IMR-90 (cell line): ENCODE measurements around the gene ZNF277. TPM values are rescaled to one million over a fixed set of nuclear protein-coding genes. Genes with fewer than 3 reads are reported as not detected.

Source experiments
- ATAC-seq: fragments of 200-7000 bp; cut with Tn5 transposase; 2 replicates; pipeline ENCODE4 v1.9.1; 2020; ENCODE audit warnings: low read depth, mild to moderate bottlenecking, moderate library complexity
- BruUV-seq: library from RNA; stranded (reverse); fragments of 400-500 nt; replicated peaks from 2 replicates; lab custom pipeline; 2021; lab: Mats Ljungman, UMichigan
- CTCF ChIA-PET: fragments of 300-600 bp; formaldehyde crosslinking; extraction: SDS; loops from one replicate; lab custom pipeline; 2021; ENCODE audit warnings: antibody characterized with exemption; lab: Yijun Ruan, JAX
- POLR2A ChIA-PET: fragments of 300-600 bp; sonication (Branson Sonifier 250); formaldehyde crosslinking; loops from one replicate; lab custom pipeline; 2022; ENCODE audit warnings: antibody characterized with exemption; ENCODE audit not compliant: unreplicated experiment; lab: Charles Lee
- DNase-seq: peaks from one replicate; pipeline ENCODE4 v3.0.0; 2013
- H2AFZ ChIP-seq: replicated peaks from 2 replicates; pipeline ENCODE3; 2013; ENCODE audit warnings: low read length, mild to moderate bottlenecking; ENCODE audit not compliant: poor library complexity
- H2AK5ac ChIP-seq: 2 replicates; pipeline ENCODE4 v1.6.1; 2013; ENCODE audit warnings: low read depth, low read length, inconsistent platforms
- H2AK9ac ChIP-seq: replicated peaks from 2 replicates; pipeline ENCODE3; 2013; ENCODE audit warnings: mild to moderate bottlenecking, low read depth, low read length, moderate library complexity; ENCODE audit not compliant: poor library complexity
- H2BK120ac ChIP-seq: 2 replicates; pipeline ENCODE4 v1.6.1; 2013; ENCODE audit warnings: low read depth, low read length, inconsistent platforms
- H2BK15ac ChIP-seq: 3 replicates; pipeline ENCODE4 v1.6.1; 2013; ENCODE audit warnings: low read depth, low read length, inconsistent platforms
- H2BK20ac ChIP-seq: 2 replicates; pipeline ENCODE4 v1.6.1; 2013; ENCODE audit warnings: low read depth, mild to moderate bottlenecking, inconsistent platforms, low read length, moderate library complexity
- H2BK5ac ChIP-seq: 2 replicates; pipeline ENCODE4 v1.6.1; 2013; ENCODE audit warnings: mild to moderate bottlenecking, low read depth, low read length, inconsistent platforms; ENCODE audit not compliant: poor library complexity, severe bottlenecking
- H3K14ac ChIP-seq: replicated peaks from 2 replicates; pipeline ENCODE4 v1.6.1; 2013; ENCODE audit warnings: low read depth, low read length, inconsistent platforms
- H3K18ac ChIP-seq: 2 replicates; pipeline ENCODE4 v1.6.1; 2013; ENCODE audit warnings: low read depth, low read length, control low read depth
- H3K23ac ChIP-seq: 2 replicates; pipeline ENCODE4 v1.6.1; 2013; ENCODE audit warnings: low read depth, low read length, inconsistent platforms
- H3K27ac ChIP-seq: 2 replicates; pipeline ENCODE4 v1.5.1; 2013; ENCODE audit warnings: mild to moderate bottlenecking, control low read depth, low read length; ENCODE audit not compliant: insufficient read depth
- H3K27me3 ChIP-seq: 2 replicates; pipeline ENCODE4 v1.6.1; 2013; ENCODE audit warnings: low read length; ENCODE audit not compliant: control insufficient read depth, insufficient read depth
- H3K36me3 ChIP-seq: 2 replicates; pipeline ENCODE4 v1.6.1; 2013; ENCODE audit warnings: low read length, mixed read lengths; ENCODE audit not compliant: control insufficient read depth, insufficient read depth
- H3K4ac ChIP-seq: 2 replicates; pipeline ENCODE4 v1.6.1; 2013; ENCODE audit warnings: low read depth, low read length, inconsistent platforms
- H3K4me1 ChIP-seq: 2 replicates; pipeline ENCODE4 v1.6.1; 2013; ENCODE audit warnings: low read length, mixed read lengths; ENCODE audit not compliant: control insufficient read depth, insufficient read depth
- H3K4me2 ChIP-seq: 2 replicates; pipeline ENCODE4 v1.6.1; 2013; ENCODE audit warnings: low read depth, mild to moderate bottlenecking, control low read depth, low read length, moderate library complexity
- H3K4me3 ChIP-seq: 2 replicates; pipeline ENCODE4 v1.5.1; 2013; ENCODE audit warnings: low read depth, mild to moderate bottlenecking, control low read depth, low read length, moderate library complexity; ENCODE audit not compliant: insufficient read depth
- H3K56ac ChIP-seq: 2 replicates; pipeline ENCODE4 v1.6.1; 2013; ENCODE audit warnings: low read length, inconsistent platforms; ENCODE audit not compliant: insufficient read depth; ENCODE audit errors: extremely low read depth
- H3K79me1 ChIP-seq, 2 experiments: 2 replicates each; pipeline ENCODE4 v1.6.1; 2013; ENCODE audit warnings: low read length in 2 of 2, inconsistent platforms in 1 of 2, low read depth in 1 of 2
- H3K9ac ChIP-seq: 2 replicates; pipeline ENCODE4 v1.6.1; 2013; ENCODE audit warnings: low read depth, low read length, control low read depth
- H3K9me1 ChIP-seq: 2 replicates; pipeline ENCODE4 v1.6.1; 2013; ENCODE audit warnings: low read length, inconsistent platforms; ENCODE audit not compliant: insufficient read depth
- H3K9me3 ChIP-seq: 2 replicates; pipeline ENCODE4 v1.6.1; 2013; ENCODE audit warnings: low read length; ENCODE audit not compliant: control insufficient read depth, insufficient read depth
- H4K20me1 ChIP-seq: 2 replicates; pipeline ENCODE4 v1.6.1; 2013; ENCODE audit warnings: low read length, inconsistent platforms; ENCODE audit not compliant: insufficient read depth
- H4K5ac ChIP-seq: 2 replicates; pipeline ENCODE4 v1.6.1; 2013; ENCODE audit warnings: mild to moderate bottlenecking, low read depth, low read length, control low read depth
- H4K8ac ChIP-seq, 2 experiments: 2 replicates each; pipeline ENCODE4 v1.6.1; 2013; ENCODE audit warnings: low read depth in 2 of 2, low read length in 2 of 2, control low read depth in 1 of 2, inconsistent platforms in 1 of 2
- H4K91ac ChIP-seq: 2 replicates; pipeline ENCODE4 v1.6.1; 2013; ENCODE audit warnings: low read depth, low read length, inconsistent platforms; ENCODE audit not compliant: insufficient read depth
- BHLHE40 ChIP-seq: fragments of 150-350 bp; IDR thresholded peaks from 2 replicates; pipeline ENCODE4 v1.6.1; 2016; ENCODE audit warnings: mild to moderate bottlenecking, low read depth, low read length
- CEBPB ChIP-seq: IDR thresholded peaks from 2 replicates; pipeline ENCODE4 v1.6.1; 2012; ENCODE audit warnings: low read depth, low read length, improper control_type of control experiment
- CHD1 ChIP-seq: IDR thresholded peaks from 2 replicates; pipeline ENCODE4 v1.6.1; 2012; ENCODE audit warnings: low read depth, low read length, improper control_type of control experiment
- CTCF ChIP-seq: conservative IDR thresholded peaks from 2 replicates; pipeline ENCODE4 v1.5.1; 2012; ENCODE audit warnings: mild to moderate bottlenecking, low read depth, low read length, improper control_type of control experiment
- ELK1 ChIP-seq: fragments of 150-350 bp; IDR thresholded peaks from 2 replicates; pipeline ENCODE4 v1.6.1; 2016; ENCODE audit warnings: low read depth, mild to moderate bottlenecking, low read length, moderate library complexity, borderline replicate concordance
- FOS ChIP-seq: fragments of 150-350 bp; IDR thresholded peaks from 2 replicates; pipeline ENCODE4 v1.6.1; 2016; ENCODE audit warnings: low read depth, low read length
- MAFK ChIP-seq: IDR thresholded peaks from 2 replicates; pipeline ENCODE4 v1.6.1; 2012; ENCODE audit warnings: low read depth, low read length, improper control_type of control experiment
- MAZ ChIP-seq: IDR thresholded peaks from 2 replicates; pipeline ENCODE4 v1.6.1; 2012; ENCODE audit warnings: low read depth, mild to moderate bottlenecking, low read length, improper control_type of control experiment, moderate library complexity, borderline replicate concordance
- MXI1 ChIP-seq: IDR thresholded peaks from 2 replicates; pipeline ENCODE4 v1.6.1; 2012; ENCODE audit warnings: low read depth, mild to moderate bottlenecking, low read length, moderate library complexity, borderline replicate concordance
- NFE2L2 ChIP-seq: fragments of 150-350 bp; IDR thresholded peaks from 2 replicates; pipeline ENCODE4 v1.6.1; 2016; ENCODE audit warnings: low read depth, mild to moderate bottlenecking, low read length
- POLR2A ChIP-seq: IDR thresholded peaks from 2 replicates; pipeline ENCODE4 v1.6.1; 2012; ENCODE audit warnings: mild to moderate bottlenecking, low read depth, low read length
- RAD21 ChIP-seq: IDR thresholded peaks from 2 replicates; pipeline ENCODE4 v1.6.1; 2012; ENCODE audit warnings: low read length, improper control_type of control experiment
- RCOR1 ChIP-seq: IDR thresholded peaks from 2 replicates; pipeline ENCODE4 v1.6.1; 2012; ENCODE audit warnings: mild to moderate bottlenecking, low read length, improper control_type of control experiment; ENCODE audit not compliant: insufficient replicate concordance
- RFX5 ChIP-seq: IDR thresholded peaks from 2 replicates; pipeline ENCODE4 v1.8.0; 2012; ENCODE audit warnings: low read depth, mild to moderate bottlenecking, low read length, moderate library complexity
- SMC3 ChIP-seq: fragments of 150-350 bp; IDR thresholded peaks from 2 replicates; pipeline ENCODE4 v1.6.1; 2016; ENCODE audit warnings: low read depth, mild to moderate bottlenecking, antibody characterized with exemption, low read length, moderate library complexity
- USF2 ChIP-seq: fragments of 150-350 bp; IDR thresholded peaks from 2 replicates; pipeline ENCODE4 v1.6.1; 2017; ENCODE audit warnings: mild to moderate bottlenecking, antibody characterized with exemption, low read length, low read depth
- WGBS, 2 experiments: methylation state at CpG; one replicate each; pipeline versions ENCODE4 v1.1.5 to v1.1.7; 2013; ENCODE audit warnings: missing lambda C conversion rate in 2 of 2; ENCODE audit not compliant: insufficient read length in 1 of 2; ENCODE audit errors: extremely low coverage in 2 of 2; 5-methylcytosine and 5-hydroxymethylcytosine counted together
- dilution Hi-C: fragments of 300-500 bp; cut with HindIII; formaldehyde crosslinking; loops from one replicate; pipeline ENCODE4 v1.14.3; 2018; ENCODE audit warnings: low sequenced_read_pairs; ENCODE audit not compliant: unreplicated experiment
- in situ Hi-C: fragments of 300-500 bp; cut with MboI; formaldehyde crosslinking; loops from 3 replicates; pipeline ENCODE4 v1.14.3; 2019; ENCODE audit warnings: low sequenced_read_pairs, inconsistent platforms, mixed read lengths
- intact Hi-C: fragments of 100-400 bp; cut with micrococcal nuclease; formaldehyde crosslinking; loops from 2 replicates; pipeline ENCODE4 v1.10.0; 2022
- polyA plus RNA-seq, 3 experiments: library from polyadenylated mRNA; depleted of rRNA; stranded (reverse); fragments of >200 nt; gene quantifications; 2 replicates each; pipeline ENCODE4 v1.2.3, GENCODE V29; 2012; ENCODE audit warnings: low replicate concordance in 1 of 3
- total RNA-seq: library from RNA; depleted of rRNA; stranded (reverse); fragments of >200 nt; gene quantifications from 2 replicates; pipeline ENCODE4 v1.2.3, GENCODE V29; 2012

The ZNF277 gene
- total and polyA plus RNA-seq, 2 of the 4 experiments (the other 2 are of a cell fraction): 7.3 to 21.3 TPM

- Histone ChIP-seq H3K27me3 (no peaks in the 10 kb centered on the region), H3K18ac (no peak overlapping the region)
- CTCF ChIA-PET: interaction anchor here (0.5 to 0.6 kb wide), 2 partner anchors 88 to 293 kb away, joined by 3 to 4 read pairs; no protein-coding TSS in a partner anchor
These were observed 59.6 kb downstream of the ZNF277 start for GRCh38 chr7:112266141-112266540.

More at GRCh38 chr7:112266141-112266540, 59.6 kb downstream of the ZNF277 start:
- no peak overlapping the region for H3K9ac ChIP-seq
- no peaks in the 10 kb centered on the region for H3K9me3 ChIP-seq
- no peak overlapping the region for H4K8ac ChIP-seq
- H2AK9ac ChIP-seq: no peak overlapping the region
- H2BK5ac ChIP-seq: no peak overlapping the region
- no peak overlapping the region for H2BK15ac ChIP-seq
- no peak overlapping the region for H2BK20ac ChIP-seq
- BruUV-seq: no TSS peak
- no peak overlapping the region for H4K91ac ChIP-seq
- peaks cover 2% of the 10 kb centered on the region; the same call in 1 of the 2 replicates for H3K4me1 ChIP-seq
- in situ Hi-C loops: no loop called here
- no peak overlapping the region for H3K23ac ChIP-seq
- H3K4me3 ChIP-seq: no peak overlapping the region
- peaks cover 16 to 28% of the 10 kb centered on the region in 2 experiments for H3K79me1 ChIP-seq
- H3K9me1 ChIP-seq: no peaks in the 10 kb centered on the region
- no peak overlapping the region for H3K27ac ChIP-seq
- no peak overlapping the region for H3K4ac ChIP-seq
- no peak overlapping the region for H2BK120ac ChIP-seq
- no peak overlapping the region for H3K4me2 ChIP-seq
- TF ChIP-seq ELK1: no peak
- TF ChIP-seq BHLHE40: no peak
- TF ChIP-seq MAZ: no peak
- TF ChIP-seq RFX5: no peak
- TF ChIP-seq MXI1: no peak
- no peak for TF ChIP-seq RAD21
- no peak for TF ChIP-seq MAFK
- no peak for TF ChIP-seq FOS
- no peak for TF ChIP-seq POLR2A
- TF ChIP-seq USF2: no peak
- TF ChIP-seq RCOR1: no peak
- TF ChIP-seq CHD1: no peak
- no peak for TF ChIP-seq SMC3
- no peak for TF ChIP-seq CEBPB
- TF ChIP-seq NFE2L2: no peak
- no peak for TF ChIP-seq CTCF
- no peak overlapping the region for H2AK5ac ChIP-seq
- dilution Hi-C loops: no loop called here
- POLR2A ChIA-PET: interaction anchor here (0.6 kb wide), 1 partner anchor 14 kb away, joined by 3 read pairs; no protein-coding TSS in a partner anchor
- WGBS, 2 experiments: no CpG with 5 or more reads among the region's 3 CpGs
- no peak overlapping the region for H2AFZ ChIP-seq
- H3K36me3 ChIP-seq: no peaks in the 10 kb centered on the region
- ATAC-seq (no peak), DNase-seq (no peak)
- no peak overlapping the region for H4K5ac ChIP-seq
- H3K14ac ChIP-seq: no peak overlapping the region
- no peak overlapping the region for H3K56ac ChIP-seq
- intact Hi-C loops: no loop called here
- peaks cover 3% of the 10 kb centered on the region; the same call in 1 of the 2 replicates for H4K20me1 ChIP-seq
